Left kidney (tissue), 2 donors: ENCODE measurements around the gene EMILIN3. TPM values are rescaled to one million over a fixed set of nuclear protein-coding genes. Genes with fewer than 3 reads are reported as not detected.

Experiments used
- DNase-seq: peaks from one replicate; pipeline ENCODE4 v3.0.0-alpha.2; 2013
- polyA plus RNA-seq: library from polyadenylated mRNA; unstranded; fragments of 120-200 nt; gene quantifications from one replicate; pipeline ENCODE4 v1.2.1, GENCODE V29; 2013; ENCODE audit not compliant: insufficient read length

EMILIN3 gene
- polyA plus RNA-seq, 1 donor: 7.7 TPM

- DNase-seq: no peak
Observed at GRCh38 chr20:41348430-41349172, 18.0 kb downstream of the EMILIN3 start.

DNA sequence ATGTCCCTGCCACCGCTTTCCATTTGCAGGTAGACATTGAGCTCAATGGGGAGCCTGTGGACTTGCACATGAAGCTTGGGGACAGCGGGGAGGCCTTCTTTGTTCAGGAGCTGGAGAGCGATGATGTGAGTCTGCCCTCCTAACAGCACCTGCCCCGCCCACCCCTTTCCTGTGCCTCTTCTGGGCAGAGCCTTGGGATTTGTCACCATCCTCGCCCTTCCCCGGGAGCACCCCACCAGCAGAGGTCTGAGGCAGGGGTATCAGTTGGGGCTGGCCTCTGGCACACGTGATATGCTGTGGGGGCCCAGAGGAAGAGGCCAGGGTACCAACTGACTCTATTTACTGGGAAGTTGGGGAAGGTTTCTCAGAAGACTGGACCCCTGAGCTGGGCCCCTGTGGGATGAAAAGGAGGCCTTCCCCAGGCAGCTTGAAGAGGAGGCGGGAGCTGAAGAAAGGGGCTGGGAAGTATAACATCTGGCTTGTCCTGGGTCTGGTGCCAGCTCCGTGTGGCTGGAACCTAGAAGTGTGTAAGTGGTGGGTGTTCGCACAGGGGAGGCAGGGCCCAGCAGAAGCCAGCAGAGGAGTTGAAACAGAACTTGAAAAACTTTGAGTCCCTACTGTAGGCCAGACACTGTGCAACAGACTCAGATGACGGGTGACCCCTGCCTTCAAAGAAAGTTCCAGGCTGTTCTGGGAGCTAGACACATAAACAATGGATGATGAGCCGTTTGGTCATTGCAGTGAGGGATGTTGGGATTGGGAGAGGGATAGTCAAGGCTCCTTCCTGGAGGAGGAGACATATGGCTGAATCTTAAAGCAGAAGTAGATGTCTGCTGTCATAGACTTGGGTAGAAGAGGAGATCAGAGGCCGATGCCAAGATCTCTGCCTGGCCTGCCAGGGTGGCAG, 18.8 kb downstream of the EMILIN3 start:
- no peak for DNase-seq

DNA sequence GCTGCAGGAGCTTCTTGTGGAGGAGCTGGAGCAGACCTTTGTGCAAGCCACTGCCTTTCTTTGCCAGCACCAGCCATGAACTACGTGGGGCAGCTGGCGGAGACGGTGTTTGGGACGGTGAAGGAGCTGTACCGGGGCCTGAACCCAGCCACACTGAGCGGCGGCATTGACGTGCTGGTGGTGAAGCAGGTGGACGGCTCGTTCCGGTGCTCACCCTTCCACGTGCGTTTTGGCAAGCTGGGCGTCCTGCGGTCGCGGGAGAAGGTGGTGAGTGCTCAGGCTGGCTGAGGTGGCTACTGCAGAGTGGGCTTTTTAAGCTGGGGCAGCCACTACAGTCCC, 20.9 kb downstream of the EMILIN3 start:
- DNase-seq: no peak

DNA sequence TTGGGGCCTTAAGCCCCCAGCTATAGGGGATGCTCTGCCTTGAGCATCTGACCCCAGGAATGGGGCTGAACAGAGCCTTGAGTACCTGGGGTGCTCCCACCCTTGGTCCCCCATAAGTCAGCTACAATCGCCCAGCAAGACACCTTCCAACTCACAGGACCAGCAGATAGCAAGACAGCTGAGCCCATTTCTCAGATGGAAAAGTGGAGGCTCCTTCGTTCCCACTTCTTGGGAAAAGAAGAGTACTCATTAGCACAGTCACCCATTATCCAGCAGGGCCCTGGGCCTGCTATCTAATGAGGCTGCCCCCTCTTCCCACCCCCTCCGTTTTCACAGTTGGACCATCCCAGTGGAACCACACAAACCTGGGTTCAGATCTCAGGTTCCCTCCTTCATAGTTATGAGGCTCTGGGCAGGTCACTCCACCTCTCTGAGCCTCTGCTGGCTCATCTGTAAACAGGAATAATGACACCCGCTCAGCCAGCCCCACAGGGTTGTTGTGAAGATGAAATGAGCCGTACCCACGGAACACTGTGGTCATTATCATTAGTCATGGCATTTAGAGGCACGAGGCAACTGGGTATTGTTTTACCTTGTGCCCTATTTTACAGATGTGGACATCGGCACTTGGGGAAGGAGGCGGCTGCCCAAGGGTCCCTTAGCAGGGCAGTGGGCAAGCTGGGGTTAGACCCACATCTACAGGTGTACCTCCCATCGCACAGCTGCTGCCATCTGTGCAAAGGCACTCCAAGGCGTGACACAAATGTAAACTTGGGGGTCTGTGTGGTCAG, 21.5 kb downstream of the EMILIN3 start:
- no peak for DNase-seq

DNA sequence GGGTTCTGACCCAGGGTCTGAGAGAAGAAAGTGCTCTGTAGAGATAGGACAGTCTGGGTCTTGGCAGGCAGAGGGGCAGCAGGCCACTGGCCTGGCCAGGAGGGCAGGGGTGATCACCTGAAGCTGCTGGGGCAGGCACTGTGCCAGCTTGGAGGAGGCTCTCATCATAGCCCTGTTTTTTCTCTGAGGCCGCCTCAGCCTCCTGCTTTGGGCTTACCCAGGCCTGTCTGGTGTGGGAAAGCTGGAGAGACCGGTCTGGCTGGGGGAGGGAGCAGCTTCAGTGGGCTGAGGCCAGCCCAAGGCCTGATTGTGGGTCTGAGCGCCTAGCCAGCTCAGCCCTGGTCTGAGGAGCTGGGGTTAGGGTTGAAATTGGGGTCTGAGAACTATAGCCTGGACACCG, 22.1 kb downstream of the EMILIN3 start:
- no peak for DNase-seq

GRCh38 chr20:41342474-41343464, 23.8 kb downstream of the EMILIN3 start:
- DNase-seq: no peak

- peak; percentile 77 for DNase-seq
Observed at GRCh38 chr20:41340327-41341055, 26.1 kb downstream of the EMILIN3 start, which contains the start of gene LPIN3. Gene LPIN3, plus strand, starts transcription at chr20:41340821. Its CDS starts 4,983 bp downstream, at chr20:41345804.

DNA sequence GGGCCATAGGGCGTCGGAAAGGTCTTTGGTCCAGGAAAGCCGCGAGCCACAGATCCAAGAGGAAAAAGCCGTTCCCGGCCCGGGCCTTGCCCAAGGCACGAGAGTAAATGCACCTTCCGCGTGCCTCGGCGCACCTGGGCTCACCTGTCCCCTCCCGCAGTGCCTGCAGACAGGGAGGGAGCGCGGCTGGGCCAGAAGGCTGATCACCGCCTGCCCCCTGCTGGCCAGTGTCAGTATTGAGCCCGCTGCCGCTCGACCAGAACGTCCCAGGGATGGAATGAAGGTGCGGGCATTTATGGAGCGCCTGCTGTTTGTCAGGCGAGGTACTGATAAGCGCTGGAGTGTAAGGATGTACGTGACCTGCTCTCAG, 26.7 kb downstream of the EMILIN3 start:
- peak; percentile 63 for DNase-seq

GRCh38 chr20:41336711-41337492, 29.7 kb downstream of the EMILIN3 start:
- DNase-seq: no peak

DNA sequence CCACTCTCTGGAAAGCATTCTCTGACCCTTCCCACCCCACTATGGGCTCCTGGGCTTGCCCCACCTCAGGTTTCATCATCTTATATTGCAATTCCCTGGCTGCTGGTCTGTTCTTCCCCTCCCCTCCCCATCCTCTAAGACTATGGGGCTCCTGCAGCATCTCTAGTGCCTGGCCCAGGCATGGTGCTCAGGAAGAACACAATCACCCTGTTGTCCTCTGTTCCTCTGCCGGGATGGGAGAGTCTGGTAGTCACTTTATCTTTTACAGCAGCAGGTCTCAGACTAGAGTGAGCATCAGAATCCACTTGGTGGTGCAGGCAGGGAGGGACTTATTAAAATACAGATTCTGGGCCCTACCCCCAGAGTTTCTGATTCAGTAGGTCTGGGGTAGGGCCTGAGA, 31.0 kb downstream of the EMILIN3 start:
- no peak for DNase-seq

DNA sequence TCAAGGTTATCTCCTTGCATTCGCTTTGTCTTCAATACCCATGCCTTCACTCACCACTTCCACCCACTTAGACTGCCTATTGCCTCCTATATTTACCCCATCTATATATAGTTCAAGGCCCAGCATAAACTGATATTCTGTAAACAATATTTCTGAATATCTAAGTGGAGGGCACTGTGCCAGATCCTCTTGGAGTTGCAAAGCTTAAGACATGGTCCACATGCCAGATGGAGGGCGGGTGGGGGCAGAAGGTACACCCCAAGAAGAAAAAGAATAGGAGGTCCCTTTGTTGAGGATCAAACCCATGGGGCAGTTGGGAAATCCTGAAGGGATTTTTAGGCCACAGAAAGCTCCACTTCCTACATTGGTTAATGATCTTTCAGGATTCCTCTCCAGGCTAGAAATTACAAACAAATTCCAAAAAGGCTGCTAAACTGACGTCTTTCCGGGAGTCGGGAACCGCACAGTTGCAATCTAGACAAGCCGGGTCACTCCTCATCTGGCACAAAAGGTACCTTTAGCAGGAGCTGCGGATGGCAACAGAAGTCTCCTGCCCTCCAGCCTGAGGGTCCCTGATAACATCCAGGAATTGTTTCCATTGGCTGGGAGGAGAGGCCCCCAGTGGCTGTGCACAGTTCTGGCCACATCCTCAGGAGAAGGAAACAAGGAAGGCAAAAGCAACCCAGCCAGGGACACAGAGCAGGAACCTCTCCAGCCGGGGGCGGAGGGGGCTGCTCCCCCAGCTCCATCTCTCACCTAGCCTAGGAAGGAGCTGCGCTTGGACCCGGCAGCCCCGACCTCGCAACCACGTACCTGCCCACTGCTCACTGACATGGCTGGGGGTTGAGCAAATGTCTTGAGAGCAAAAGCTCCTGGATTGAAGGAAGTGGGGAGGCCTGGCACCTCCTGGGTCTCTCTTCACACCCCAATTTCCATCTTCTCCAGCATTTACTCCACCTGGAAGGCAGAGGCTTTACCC, 31.9 kb downstream of the EMILIN3 start:
- no peak for DNase-seq

DNA sequence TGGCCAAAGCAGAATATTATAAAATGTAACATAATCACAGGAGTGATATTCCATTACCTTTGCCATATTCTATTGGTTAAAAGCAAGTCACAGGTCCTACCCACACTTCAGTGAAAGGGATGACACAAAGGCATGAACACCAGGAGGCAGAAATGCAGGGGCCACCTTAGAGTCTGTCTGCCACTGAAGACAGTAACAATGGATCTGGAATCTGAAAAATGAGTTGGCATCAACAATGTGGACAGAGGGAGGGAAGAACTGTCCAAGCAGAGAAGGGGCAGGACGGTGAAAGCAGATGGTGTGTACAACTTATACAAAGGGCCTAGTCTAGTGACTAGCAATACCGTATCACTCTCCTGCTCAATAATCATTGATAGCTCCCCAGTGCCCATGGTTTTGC, 32.6 kb downstream of the EMILIN3 start:
- no peak for DNase-seq

- no peak for DNase-seq
Observed at GRCh38 chr20:41331731-41332130, 34.9 kb downstream of the EMILIN3 start.

GRCh38 chr20:41330941-41331340, 35.7 kb downstream of the EMILIN3 start:
- DNase-seq: no peak

DNA sequence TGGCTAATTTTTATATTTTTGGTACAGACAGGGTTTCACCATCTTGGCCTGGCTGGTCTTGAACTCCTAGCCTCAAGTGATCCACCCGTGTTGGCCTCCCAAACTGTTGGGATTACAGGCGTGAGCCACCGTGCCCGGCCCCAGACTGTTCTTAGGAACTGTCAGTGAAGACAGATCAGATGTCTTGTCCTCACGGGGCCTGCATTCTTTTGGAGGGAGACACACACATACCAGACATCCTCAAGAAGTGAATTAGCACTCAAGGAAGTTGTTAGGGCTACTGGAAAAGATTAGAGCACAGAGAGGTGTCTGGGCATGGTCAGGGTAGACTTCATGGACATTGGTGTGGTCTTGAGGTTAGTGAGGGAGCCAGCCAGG, 36.3 kb downstream of the EMILIN3 start:
- DNase-seq: no peak

- no peak for DNase-seq
Observed at GRCh38 chr20:41329435-41330342, 36.9 kb downstream of the EMILIN3 start.

- no peak for DNase-seq
Observed at GRCh38 chr20:41327178-41327577, 39.4 kb downstream of the EMILIN3 start.
